GM12878 (cell line): ENCODE results near the gene NEURL4.

ENCODE experiments used
- CREB1 ChIP-seq: IDR thresholded peaks from 2 replicates; pipeline ENCODE4 v1.6.1; 2012; ENCODE audit warnings: low read depth, mild to moderate bottlenecking, inconsistent platforms
- EZH2 ChIP-seq: IDR thresholded peaks from 2 replicates; pipeline ENCODE4 v1.6.1; 2012; ENCODE audit warnings: low read depth, mild to moderate bottlenecking, control low read depth, inconsistent platforms, low read length, borderline replicate concordance; ENCODE audit not compliant: control insufficient read depth
- GABPA ChIP-seq: IDR thresholded peaks from 2 replicates; pipeline ENCODE4 v1.6.1; 2014; ENCODE audit warnings: antibody characterized with exemption, low read depth, mild to moderate bottlenecking, inconsistent platforms
- POLR2A ChIP-seq: IDR thresholded peaks from 2 replicates; pipeline ENCODE4 v1.6.1; 2011; ENCODE audit warnings: low read depth, mild to moderate bottlenecking, low read length
- SUPT20H ChIP-seq: IDR thresholded peaks from 2 replicates; pipeline ENCODE4 v1.6.1; 2011; ENCODE audit warnings: low read depth, mild to moderate bottlenecking, low read length, moderate library complexity, borderline replicate concordance; ENCODE audit not compliant: control insufficient read depth
- ZNF274 ChIP-seq: IDR thresholded peaks from one replicate; pipeline ENCODE4 v1.8.0; 2011; ENCODE audit not compliant: insufficient read length, insufficient read depth
- TF ChIP-seq, protein P1 (sequence below), 3 experiments: IDR thresholded peaks in 2 of 3; conservative IDR thresholded peaks in 1 of 3; 2 replicates each; pipeline ENCODE4 v1.5.1; 2011; ENCODE audit warnings: low read depth in 3 of 3, low read length in 3 of 3, mild to moderate bottlenecking in 3 of 3, control low read depth in 2 of 3, moderate library complexity in 2 of 3, inconsistent platforms in 1 of 3, mixed read lengths in 1 of 3; ENCODE audit not compliant: control insufficient read depth in 2 of 3, insufficient read depth in 1 of 3; ENCODE audit errors: extremely low read depth in 1 of 3
- TF ChIP-seq, protein P2 (sequence below): IDR thresholded peaks from 2 replicates; pipeline ENCODE4 v1.6.1; 2012; ENCODE audit warnings: low read depth, low read length, improper control_type of control experiment
- TF ChIP-seq, protein P3 (sequence below): IDR thresholded peaks from 2 replicates; pipeline ENCODE4 v1.6.1; 2011; ENCODE audit warnings: borderline replicate concordance, low read depth, mild to moderate bottlenecking, moderate library complexity, low read length; ENCODE audit not compliant: insufficient read depth, poor library complexity, severe bottlenecking
- TF ChIP-seq, protein P4 (sequence below): fragments of 450-650 bp; IDR thresholded peaks from 2 replicates; pipeline ENCODE4 v1.6.1; 2017; ENCODE audit warnings: antibody characterized with exemption, mild to moderate bottlenecking, moderate library complexity

DNA sequence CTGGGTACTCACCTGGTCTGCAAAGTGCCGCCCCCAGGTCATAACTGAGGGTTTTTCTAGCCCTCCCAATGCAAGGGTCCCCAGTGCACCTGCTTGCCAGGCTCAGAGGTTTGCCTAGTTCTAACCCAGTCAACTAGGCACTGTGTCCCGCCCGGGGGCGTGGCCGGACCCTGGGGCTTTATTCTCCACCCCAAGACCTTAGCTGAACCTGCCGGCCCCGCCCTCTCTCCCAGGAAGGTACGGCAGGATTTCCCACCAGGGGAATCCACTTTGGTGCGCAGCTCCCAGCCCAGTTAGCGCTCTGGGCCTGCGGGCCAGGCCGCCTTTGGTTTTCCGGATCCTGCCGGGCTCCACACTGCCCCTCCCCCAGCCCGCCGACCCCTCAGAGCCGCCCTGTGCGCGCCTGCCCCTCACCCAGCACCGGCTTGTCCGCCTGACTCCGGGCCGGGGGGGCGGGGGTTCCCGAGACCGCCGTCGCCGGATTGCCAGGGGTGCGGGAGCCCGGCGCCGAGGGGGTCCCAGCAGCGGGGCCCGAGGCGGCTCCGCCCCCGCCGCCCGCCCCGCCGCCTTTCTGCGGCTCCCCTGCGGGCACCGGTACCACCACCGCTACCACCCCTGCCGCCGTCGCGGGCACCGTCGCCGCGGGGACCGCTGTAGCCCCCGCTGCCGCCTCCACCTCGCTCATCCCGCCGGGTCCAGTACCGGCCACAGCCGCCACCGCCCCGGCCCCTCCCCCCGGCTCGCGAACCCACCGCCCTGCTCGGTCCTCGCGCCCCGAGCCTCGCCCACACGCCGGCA is 35.1 kb downstream of the NEURL4 start:
- TF ChIP-seq ZNF274 (no peak), EZH2 (no peak), SUPT20H (no peak), CREB1 (no peak), POLR2A (no peak), GABPA (no peak)
- TF ChIP-seq, protein P1, sequence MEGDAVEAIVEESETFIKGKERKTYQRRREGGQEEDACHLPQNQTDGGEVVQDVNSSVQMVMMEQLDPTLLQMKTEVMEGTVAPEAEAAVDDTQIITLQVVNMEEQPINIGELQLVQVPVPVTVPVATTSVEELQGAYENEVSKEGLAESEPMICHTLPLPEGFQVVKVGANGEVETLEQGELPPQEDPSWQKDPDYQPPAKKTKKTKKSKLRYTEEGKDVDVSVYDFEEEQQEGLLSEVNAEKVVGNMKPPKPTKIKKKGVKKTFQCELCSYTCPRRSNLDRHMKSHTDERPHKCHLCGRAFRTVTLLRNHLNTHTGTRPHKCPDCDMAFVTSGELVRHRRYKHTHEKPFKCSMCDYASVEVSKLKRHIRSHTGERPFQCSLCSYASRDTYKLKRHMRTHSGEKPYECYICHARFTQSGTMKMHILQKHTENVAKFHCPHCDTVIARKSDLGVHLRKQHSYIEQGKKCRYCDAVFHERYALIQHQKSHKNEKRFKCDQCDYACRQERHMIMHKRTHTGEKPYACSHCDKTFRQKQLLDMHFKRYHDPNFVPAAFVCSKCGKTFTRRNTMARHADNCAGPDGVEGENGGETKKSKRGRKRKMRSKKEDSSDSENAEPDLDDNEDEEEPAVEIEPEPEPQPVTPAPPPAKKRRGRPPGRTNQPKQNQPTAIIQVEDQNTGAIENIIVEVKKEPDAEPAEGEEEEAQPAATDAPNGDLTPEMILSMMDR (IDR thresholded peaks at IDR 0.05 in 2 of 3, conservative IDR thresholded peaks at IDR 0.05 in 1 of 3; ENCODE audit: control insufficient read depth in 2 of 3, extremely low read depth in 1 of 3, insufficient read depth in 1 of 3, low read depth in 3 of 3, low read length in 3 of 3): no peak
- TF ChIP-seq, protein P2, sequence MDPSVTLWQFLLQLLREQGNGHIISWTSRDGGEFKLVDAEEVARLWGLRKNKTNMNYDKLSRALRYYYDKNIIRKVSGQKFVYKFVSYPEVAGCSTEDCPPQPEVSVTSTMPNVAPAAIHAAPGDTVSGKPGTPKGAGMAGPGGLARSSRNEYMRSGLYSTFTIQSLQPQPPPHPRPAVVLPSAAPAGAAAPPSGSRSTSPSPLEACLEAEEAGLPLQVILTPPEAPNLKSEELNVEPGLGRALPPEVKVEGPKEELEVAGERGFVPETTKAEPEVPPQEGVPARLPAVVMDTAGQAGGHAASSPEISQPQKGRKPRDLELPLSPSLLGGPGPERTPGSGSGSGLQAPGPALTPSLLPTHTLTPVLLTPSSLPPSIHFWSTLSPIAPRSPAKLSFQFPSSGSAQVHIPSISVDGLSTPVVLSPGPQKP: no peak
- TF ChIP-seq, protein P3, sequence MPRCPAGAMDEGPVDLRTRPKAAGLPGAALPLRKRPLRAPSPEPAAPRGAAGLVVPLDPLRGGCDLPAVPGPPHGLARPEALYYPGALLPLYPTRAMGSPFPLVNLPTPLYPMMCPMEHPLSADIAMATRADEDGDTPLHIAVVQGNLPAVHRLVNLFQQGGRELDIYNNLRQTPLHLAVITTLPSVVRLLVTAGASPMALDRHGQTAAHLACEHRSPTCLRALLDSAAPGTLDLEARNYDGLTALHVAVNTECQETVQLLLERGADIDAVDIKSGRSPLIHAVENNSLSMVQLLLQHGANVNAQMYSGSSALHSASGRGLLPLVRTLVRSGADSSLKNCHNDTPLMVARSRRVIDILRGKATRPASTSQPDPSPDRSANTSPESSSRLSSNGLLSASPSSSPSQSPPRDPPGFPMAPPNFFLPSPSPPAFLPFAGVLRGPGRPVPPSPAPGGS: no peak
- TF ChIP-seq, protein P4, sequence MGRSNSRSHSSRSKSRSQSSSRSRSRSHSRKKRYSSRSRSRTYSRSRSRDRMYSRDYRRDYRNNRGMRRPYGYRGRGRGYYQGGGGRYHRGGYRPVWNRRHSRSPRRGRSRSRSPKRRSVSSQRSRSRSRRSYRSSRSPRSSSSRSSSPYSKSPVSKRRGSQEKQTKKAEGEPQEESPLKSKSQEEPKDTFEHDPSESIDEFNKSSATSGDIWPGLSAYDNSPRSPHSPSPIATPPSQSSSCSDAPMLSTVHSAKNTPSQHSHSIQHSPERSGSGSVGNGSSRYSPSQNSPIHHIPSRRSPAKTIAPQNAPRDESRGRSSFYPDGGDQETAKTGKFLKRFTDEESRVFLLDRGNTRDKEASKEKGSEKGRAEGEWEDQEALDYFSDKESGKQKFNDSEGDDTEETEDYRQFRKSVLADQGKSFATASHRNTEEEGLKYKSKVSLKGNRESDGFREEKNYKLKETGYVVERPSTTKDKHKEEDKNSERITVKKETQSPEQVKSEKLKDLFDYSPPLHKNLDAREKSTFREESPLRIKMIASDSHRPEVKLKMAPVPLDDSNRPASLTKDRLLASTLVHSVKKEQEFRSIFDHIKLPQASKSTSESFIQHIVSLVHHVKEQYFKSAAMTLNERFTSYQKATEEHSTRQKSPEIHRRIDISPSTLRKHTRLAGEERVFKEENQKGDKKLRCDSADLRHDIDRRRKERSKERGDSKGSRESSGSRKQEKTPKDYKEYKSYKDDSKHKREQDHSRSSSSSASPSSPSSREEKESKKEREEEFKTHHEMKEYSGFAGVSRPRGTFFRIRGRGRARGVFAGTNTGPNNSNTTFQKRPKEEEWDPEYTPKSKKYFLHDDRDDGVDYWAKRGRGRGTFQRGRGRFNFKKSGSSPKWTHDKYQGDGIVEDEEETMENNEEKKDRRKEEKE: no peak
